Stimulated activated CD8-positive, alpha-beta memory T cell treated with anti-CD3 and anti-CD28 coated beads, Interleukin-12 subunit alpha, Interleukin-12 subunit beta, amount 100 ng/mL, for 1 hour (primary cell): Measurements from ENCODE around the gene KRT27.

ENCODE experiments used
- DNase-seq: peaks from one replicate; pipeline ENCODE4 v3.0.0-alpha.2; 2020; ENCODE audit warnings: low read depth

The KRT27 gene

GRCh38 chr17:40809721-40810421 lies 27.5 kb upstream of the KRT27 start:
- DNase-seq: no peak

GRCh38 chr17:40806131-40806530 lies 23.8 kb upstream of the KRT27 start:
- no peak for DNase-seq

- DNase-seq: peak; percentile 52
Observed at GRCh38 chr17:40803617-40804082, 21.3 kb upstream of the KRT27 start.

- DNase-seq: no peak
Observed at GRCh38 chr17:40801157-40801556, 18.8 kb upstream of the KRT27 start.

GRCh38 chr17:40800381-40800780 lies 18.0 kb upstream of the KRT27 start:
- no peak for DNase-seq

- DNase-seq: no peak
Observed at GRCh38 chr17:40799859-40800258, 17.5 kb upstream of the KRT27 start, which contains the start of gene KRT28. Gene KRT28, minus strand, starts transcription at chr17:40799959. Its CDS starts 66 bp downstream, at chr17:40799893.

- DNase-seq: no peak
Observed at GRCh38 chr17:40796846-40797245, 14.5 kb upstream of the KRT27 start.

- DNase-seq: no peak
Observed at GRCh38 chr17:40795019-40795667, 12.8 kb upstream of the KRT27 start.

- DNase-seq: no peak
Observed at GRCh38 chr17:40794466-40794865, 12.1 kb upstream of the KRT27 start.

- DNase-seq: no peak
Observed at GRCh38 chr17:40793832-40794231, 11.5 kb upstream of the KRT27 start.

- DNase-seq: no peak
Observed at GRCh38 chr17:40791787-40792436, 9.6 kb upstream of the KRT27 start.

GRCh38 chr17:40791111-40791510 lies 8.8 kb upstream of the KRT27 start:
- no peak for DNase-seq

- DNase-seq: no peak
Observed at GRCh38 chr17:40779181-40779909, 3.0 kb downstream of the KRT27 start.

- DNase-seq: no peak
Observed at GRCh38 chr17:40778461-40778860, 3.9 kb downstream of the KRT27 start.

GRCh38 chr17:40777971-40778370 lies 4.4 kb downstream of the KRT27 start:
- DNase-seq: no peak

- DNase-seq: no peak
Observed at GRCh38 chr17:40777459-40777858, 4.9 kb downstream of the KRT27 start.

GRCh38 chr17:40775945-40776344 lies 6.4 kb downstream of the KRT27 start:
- no peak for DNase-seq

- no peak for DNase-seq
Observed at GRCh38 chr17:40772101-40772500, 10.2 kb downstream of the KRT27 start, which contains the start of gene KRT26. Gene KRT26, minus strand, starts transcription at chr17:40772201. Its CDS starts 88 bp downstream, at chr17:40772113.

GRCh38 chr17:40765657-40766056 lies 16.7 kb downstream of the KRT27 start:
- DNase-seq: no peak

GRCh38 chr17:40763752-40764151 lies 18.6 kb downstream of the KRT27 start:
- DNase-seq: no peak

GRCh38 chr17:40760105-40761016 lies 22.0 kb downstream of the KRT27 start:
- no peak for DNase-seq
